Sigmoid colon (tissue), 4 donors: Measurements from ENCODE around the gene PRPF40B.

Source experiments
- CTCF ChIP-seq, 4 experiments: fragments of 450-650 bp in 3 of 4; fragments of 200-600 bp in 1 of 4; IDR thresholded peaks; one replicate each; pipeline ENCODE4 v1.5.1; 2016 to 2019; ENCODE audit warnings: antibody characterized with exemption in 4 of 4, mild to moderate bottlenecking in 3 of 4, moderate library complexity in 2 of 4
- POLR2A ChIP-seq, 2 donors: fragments of 450-650 bp; IDR thresholded peaks; one replicate each; pipeline ENCODE4 v1.6.1; 2016; ENCODE audit warnings: antibody characterized with exemption in 2 of 2, mild to moderate bottlenecking in 2 of 2, moderate library complexity in 2 of 2
- POLR2AphosphoS5 ChIP-seq, 4 donors: sonication (generic); formaldehyde crosslinking; IDR thresholded peaks; one replicate each; pipeline ENCODE4 v1.6.1; 2017; ENCODE audit warnings: antibody characterized with exemption in 4 of 4

- TF ChIP-seq POLR2A (IDR thresholded peaks at IDR 0.05) (peak; percentile 70 to 79), POLR2AphosphoS5 (IDR thresholded peaks at IDR 0.05) (peak; percentile 94 to 97 (median 96)), CTCF (IDR thresholded peaks at IDR 0.05) (peak in 1 of 4 experiments; percentile 60)
Measured at GRCh38 chr12:49623142-49623904, at the start of gene PRPF40B.
